DMS114 treated with DMSO at 0.1 percent for 48 hours (cell line): ENCODE data around the gene IFI44L.

Experiments used
- DNase-seq: peaks from one replicate; lab custom pipeline; 2025; ENCODE audit not compliant: unreplicated experiment; lab: John Stamatoyannopoulos, UW

The IFI44L gene

DNA sequence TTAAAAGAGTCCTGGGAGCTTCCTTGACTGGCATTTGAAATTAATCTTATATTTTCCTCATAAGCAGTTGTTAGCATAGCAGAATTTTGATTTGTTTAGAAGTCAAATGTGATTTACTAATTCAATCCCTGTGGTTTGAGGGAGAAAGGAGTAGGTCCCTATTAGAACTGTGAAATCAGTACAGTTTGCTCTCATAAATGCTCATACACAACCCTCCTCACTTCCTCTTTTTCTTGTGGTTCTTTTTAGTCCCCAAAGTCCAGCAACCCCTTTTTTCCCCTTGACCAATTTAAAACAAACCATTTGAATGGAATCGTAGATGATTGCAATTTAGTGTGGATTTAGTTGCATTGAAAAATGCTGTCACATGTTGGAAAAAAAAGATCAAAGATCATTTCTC lies 20.2 kb downstream of the IFI44L start:
- DNase-seq: no peak

DNA sequence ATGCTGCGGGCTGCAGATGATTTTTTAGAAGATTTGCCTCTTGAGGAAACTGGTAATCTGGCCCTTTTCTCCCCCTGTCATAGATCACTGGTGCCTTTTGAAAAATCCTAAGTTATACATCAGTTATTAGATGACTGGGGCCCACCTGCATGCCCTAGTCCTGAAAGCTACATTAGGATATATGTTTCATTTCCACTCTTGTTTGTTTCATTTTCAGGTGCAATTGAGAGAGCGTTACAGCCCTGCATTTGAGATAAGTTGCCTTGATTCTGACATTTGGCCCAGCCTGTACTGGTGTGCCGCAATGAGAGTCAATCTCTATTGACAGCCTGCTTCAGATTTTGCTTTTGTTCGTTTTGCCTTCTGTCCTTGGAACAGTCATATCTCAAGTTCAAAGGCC lies 21.3 kb downstream of the IFI44L start:
- no peak for DNase-seq

DNA sequence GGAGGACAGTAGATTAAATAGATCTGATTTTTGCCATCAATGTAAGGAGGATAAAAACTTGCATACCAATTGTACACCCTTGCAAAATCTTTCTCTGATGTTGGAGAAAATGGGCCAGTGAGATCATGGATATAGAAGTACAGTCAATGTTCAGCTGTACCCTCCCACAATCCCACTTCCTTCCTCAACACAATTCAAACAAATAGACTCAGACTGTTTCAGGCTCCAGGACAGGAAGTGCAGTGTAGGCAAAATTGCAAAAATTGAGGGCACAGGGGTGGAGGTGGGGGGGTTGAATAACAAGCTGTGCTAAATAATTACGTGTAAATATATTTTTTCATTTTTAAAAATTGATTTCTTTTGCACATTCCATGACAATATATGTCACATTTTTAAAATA lies 25.5 kb downstream of the IFI44L start:
- DNase-seq: no peak

GRCh38 chr1:78647238-78647637 lies 27.0 kb downstream of the IFI44L start:
- no peak for DNase-seq

- no peak for DNase-seq
These were observed 29.4 kb downstream of the IFI44L start, which contains the start of gene IFI44 for GRCh38 chr1:78649628-78650027. IFI44 (plus strand) TSS chr1:78649831; CDS start chr1:78650196, 365 bp downstream.

DNA sequence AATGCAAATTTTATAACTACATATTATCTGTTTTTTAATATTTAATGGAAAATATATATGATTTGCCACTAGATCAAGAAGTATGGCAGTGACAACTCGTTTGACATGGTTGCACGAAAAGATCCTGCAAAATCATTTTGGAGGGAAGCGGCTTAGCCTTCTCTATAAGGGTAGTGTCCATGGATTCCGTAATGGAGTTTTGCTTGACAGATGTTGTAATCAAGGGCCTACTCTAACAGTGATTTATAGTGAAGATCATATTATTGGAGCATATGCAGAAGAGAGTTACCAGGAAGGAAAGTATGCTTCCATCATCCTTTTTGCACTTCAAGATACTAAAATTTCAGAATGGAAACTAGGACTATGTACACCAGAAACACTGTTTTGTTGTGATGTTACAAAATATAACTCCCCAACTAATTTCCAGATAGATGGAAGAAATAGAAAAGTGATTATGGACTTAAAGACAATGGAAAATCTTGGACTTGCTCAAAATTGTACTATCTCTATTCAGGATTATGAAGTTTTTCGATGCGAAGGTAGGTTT lies 29.9 kb downstream of the IFI44L start:
- no peak for DNase-seq

- DNase-seq: no peak
These were observed 31.0 kb downstream of the IFI44L start for GRCh38 chr1:78651241-78651640.

DNA sequence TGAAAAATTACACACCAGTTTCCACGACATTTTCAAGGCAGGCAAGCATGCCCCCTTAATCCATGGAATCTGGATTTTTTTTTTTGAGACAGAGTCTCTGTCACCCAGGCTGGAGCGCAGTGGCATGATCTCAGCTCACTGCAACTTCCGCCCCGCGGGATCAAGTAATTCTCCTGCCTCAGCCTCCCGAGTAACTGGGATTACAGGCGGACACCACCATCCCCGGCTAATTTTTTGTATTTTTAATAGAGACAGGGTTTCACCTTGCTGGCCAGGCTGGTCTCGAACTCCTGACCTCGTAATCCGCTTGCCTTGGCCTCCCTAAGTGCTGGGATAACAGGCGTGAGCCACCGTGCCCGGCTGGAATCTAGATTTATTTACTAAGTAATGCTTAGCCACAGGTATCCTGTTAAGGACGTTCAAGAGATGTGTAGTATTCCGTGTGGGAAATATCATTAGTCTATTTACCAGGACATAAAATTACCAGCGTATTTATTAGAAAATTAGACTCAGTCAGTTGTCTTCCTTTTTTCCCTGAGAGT lies 31.8 kb downstream of the IFI44L start:
- DNase-seq: no peak

GRCh38 chr1:78658901-78659300 lies 38.7 kb downstream of the IFI44L start:
- DNase-seq: no peak

DNA sequence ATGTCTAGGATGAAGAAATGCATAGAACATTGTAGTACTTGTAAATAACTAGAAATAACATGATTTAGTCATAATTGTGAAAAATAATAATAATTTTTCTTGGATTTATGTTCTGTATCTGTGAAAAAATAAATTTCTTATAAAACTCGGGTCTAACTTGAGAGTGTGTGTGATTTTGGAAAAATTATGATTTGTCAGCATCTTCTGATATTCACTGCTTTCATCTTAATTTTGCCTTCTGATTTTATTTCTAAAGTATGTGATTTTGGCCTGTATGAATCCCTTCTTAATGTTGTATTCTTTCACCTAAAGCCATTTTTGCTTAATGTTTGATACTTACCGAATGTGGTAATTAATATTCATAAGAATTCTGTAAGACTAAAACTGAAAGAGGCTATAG lies 43.7 kb downstream of the IFI44L start:
- DNase-seq: no peak

DNA sequence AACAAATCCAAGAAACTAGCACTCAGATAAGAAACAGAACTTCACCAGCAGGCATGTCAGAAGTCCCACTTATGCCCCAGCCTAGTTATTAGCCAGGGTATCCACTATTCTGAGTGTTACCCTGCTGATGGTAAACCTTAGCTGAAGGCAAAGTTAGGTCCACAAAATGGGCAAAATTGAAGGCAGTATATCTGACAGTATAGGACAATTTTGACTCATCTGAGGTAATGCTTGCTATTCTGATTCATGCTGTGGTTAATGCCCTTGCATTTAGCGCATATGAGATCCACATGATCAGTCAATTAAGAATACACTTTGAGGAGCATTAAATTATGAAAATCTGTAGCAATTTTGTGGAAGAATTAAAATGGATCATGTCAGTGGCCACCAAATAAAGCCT lies 44.5 kb downstream of the IFI44L start:
- no peak for DNase-seq

DNA sequence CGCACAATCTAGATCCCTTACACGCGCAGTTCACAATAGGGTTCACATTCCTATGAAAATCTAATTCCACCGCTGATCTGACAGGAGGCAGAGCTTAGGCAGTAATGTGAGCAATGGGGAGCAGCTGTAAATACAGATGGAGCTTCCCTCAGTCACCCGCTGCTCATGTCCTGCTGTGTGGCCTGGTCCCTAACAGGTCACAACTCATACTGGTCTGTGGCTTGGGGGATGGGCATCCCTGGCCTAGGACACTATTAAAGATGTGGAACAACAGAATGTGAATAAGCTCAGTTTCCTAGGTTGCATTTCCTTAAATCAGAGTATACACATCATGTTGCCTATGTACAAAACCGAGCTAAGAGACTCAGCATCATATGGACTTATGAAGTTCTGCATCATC lies 45.6 kb downstream of the IFI44L start:
- DNase-seq: no peak

DNA sequence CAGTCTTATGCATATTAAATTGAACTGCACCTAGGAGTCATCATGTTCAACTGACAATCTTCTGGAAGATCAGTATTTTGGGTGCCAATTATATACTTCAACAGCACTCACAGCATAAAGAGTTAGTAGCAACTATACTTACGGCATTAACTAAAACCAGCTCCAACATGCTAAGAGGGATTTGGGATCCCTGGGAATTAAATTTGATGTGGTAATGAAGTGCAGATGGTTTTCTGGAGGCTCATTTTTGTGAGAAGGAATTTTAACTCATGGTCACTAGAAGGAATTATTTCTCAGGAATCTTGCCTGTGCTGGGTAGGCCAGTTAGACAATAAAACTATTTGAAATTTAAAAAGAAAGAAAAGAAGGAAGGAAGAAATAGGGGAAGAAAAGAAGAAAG lies 47.7 kb downstream of the IFI44L start:
- DNase-seq: no peak

GRCh38 chr1:78668427-78668826 lies 48.2 kb downstream of the IFI44L start:
- no peak for DNase-seq

DNA sequence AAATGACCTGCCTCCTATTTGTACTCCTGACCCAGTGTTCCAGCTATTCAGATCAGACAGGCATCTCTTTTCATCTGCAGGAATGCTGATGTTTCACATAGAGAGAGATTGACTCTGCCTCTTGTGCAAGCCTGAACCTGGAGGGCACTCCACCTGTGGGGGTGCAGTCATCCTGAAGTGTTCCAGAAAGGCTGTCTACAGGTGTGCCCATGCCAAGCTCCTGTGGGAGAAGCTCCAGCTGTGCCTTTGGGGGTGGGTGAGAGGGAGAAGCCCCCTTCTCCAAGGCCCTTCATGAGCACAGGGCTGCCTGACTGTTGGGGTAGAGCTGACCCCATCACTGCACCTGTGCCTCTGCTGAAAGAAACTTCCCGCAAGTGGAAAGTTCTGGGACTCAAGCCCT lies 52.2 kb downstream of the IFI44L start:
- no peak for DNase-seq

DNA sequence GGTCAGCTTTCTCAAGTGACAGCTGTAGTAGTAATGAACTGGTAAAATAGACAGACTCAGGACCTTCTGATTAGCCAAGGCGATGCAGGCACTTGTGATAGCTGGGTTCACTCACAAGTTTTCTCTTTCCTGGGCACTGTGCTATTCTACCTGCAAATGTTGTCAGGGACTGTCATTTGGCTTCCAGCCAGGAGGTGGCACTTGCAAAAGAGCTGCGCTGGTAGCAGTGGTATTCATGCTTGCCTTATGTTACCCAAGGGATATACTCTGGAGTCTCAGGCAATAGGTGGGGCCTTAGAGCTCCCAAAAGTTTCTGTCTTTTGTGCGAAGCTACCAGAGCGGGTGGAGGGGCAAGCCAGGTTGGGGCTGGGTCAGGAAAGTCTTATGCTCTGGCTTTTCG lies 52.9 kb downstream of the IFI44L start:
- DNase-seq: no peak

- DNase-seq: peak; percentile 63
These were observed 56.2 kb downstream of the IFI44L start for GRCh38 chr1:78676347-78676982.

DNA sequence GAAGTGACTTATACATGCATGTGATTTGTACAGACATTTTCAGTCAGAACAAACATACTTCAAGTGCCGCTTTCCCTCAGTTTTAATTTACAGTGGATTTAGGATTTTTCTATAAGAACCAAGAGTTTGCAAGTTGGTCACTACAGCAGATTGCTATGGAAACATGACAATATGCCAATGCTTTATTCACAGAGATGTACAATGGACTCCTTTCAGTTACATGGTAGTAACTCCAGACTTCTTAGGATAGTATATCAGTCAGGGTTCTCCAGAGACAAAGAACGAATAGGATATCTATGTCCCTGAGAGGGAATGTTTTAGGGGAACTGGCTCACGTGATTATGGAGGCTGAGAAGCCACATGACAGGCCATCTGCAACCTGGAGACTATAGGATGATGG lies 56.7 kb downstream of the IFI44L start:
- no peak for DNase-seq

- no peak for DNase-seq
These were observed 57.5 kb downstream of the IFI44L start for GRCh38 chr1:78677788-78678187.

- no peak for DNase-seq
These were observed 58.1 kb downstream of the IFI44L start for GRCh38 chr1:78678324-78678723.

DNA sequence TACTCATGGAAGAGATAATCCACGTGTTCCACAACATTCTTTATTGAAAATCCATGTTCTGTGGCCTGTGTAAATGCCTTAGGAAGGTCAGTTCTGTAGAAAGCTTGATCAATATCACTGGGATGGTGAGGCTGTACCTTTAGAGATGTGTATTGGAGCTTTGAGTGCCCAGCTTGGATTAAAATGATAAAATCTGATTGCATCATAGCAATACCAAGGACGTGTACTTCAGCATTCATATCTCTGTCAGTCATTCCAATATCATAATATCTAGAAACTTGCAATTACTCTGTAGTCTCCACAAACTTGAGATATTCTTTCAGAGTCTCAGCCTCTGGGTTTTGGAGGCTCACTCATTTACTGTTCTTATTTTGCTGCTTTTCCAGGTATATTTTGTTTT lies 61.0 kb downstream of the IFI44L start:
- DNase-seq: no peak

DNA sequence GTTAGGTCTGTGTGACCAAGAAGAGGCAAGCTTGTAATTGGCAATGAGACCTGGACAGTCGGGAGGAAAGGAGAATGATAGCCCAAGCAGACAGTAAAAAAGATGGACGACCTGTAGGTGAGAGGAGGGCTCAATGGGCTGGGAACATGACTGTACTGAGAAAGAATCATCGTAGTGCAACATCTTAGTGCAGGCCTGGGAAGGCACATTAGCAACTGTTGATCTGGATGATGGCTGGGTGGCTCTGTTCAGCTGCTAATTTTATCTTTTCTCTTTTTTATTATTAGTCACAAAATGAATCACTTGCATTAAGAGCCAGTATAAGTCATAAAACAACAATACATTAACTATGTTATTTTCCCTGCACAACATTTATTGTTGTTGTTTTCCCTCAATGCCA lies 62.2 kb downstream of the IFI44L start:
- no peak for DNase-seq

GRCh38 chr1:78683079-78683478 lies 62.8 kb downstream of the IFI44L start:
- DNase-seq: no peak
